Fibroblast of mammary gland (primary cell): ENCODE measurements around the gene CBX7.

Experiments used
- DNase-seq: peaks from one replicate; pipeline ENCODE4 v3.0.0-alpha.2; 2010; ENCODE audit warnings: low read depth
- H3K4me3 ChIP-seq: 2 replicates; pipeline ENCODE4 v1.5.1; 2011; ENCODE audit warnings: low read depth, mild to moderate bottlenecking, low read length, moderate library complexity; ENCODE audit not compliant: control insufficient read depth
- CTCF ChIP-seq: conservative IDR thresholded peaks from 2 replicates; pipeline ENCODE4 v1.5.1; 2011; ENCODE audit warnings: low read depth, low read length, inconsistent platforms; ENCODE audit not compliant: control insufficient read depth, insufficient read depth

CBX7 gene

GRCh38 chr22:39146256-39147101 lies 6.0 kb downstream of the CBX7 start:
- no peak for DNase-seq
- no peak overlapping the region for H3K4me3 ChIP-seq
- TF ChIP-seq CTCF, result no peak

GRCh38 chr22:39144101-39144767 lies 8.2 kb downstream of the CBX7 start:
- H3K4me3 ChIP-seq, result peak overlapping the region; percentile 75
- DNase-seq, result peak; percentile 36
- TF ChIP-seq CTCF, result no peak

GRCh38 chr22:39142088-39142680 lies 10.3 kb downstream of the CBX7 start:
- no peak for DNase-seq
- TF ChIP-seq CTCF, result no peak
- H3K4me3 ChIP-seq, result no peak overlapping the region

GRCh38 chr22:39139933-39140332 lies 12.5 kb downstream of the CBX7 start:
- no peak for DNase-seq
- no peak overlapping the region for H3K4me3 ChIP-seq
- TF ChIP-seq CTCF, result no peak

GRCh38 chr22:39138357-39138997 lies 14.0 kb downstream of the CBX7 start:
- TF ChIP-seq CTCF, result no peak
- no peak for DNase-seq
- no peak overlapping the region for H3K4me3 ChIP-seq

GRCh38 chr22:39136317-39136716 lies 16.2 kb downstream of the CBX7 start:
- DNase-seq, result no peak
- H3K4me3 ChIP-seq, result no peak overlapping the region
- TF ChIP-seq CTCF, result no peak
